GM12878 (cell line): ENCODE results near the gene CEACAM21. TPM values are rescaled to one million over a fixed set of nuclear protein-coding genes. Genes with fewer than 3 reads are reported as not detected.

Experiments used
- ATAC-seq: fragments of 200-7000 bp; cut with Tn5 transposase; 3 replicates; pipeline ENCODE4 v1.9.1; 2020; ENCODE audit warnings: mild to moderate bottlenecking, moderate library complexity
- BruUV-seq: library from RNA; stranded (reverse); fragments of 400-500 nt; replicated peaks from 2 replicates; lab custom pipeline; 2021; lab: Mats Ljungman, UMichigan
- CTCF ChIA-PET: fragments of 300-600 bp; sonication (Branson Sonifier 250); formaldehyde crosslinking; extraction: SDS; loops from one replicate; lab custom pipeline; 2021; ENCODE audit warnings: inconsistent platforms; lab: Yijun Ruan, JAX
- POLR2A ChIA-PET: fragments of 350-600 bp; formaldehyde crosslinking; extraction: SDS; loops from one replicate; lab custom pipeline; 2021; ENCODE audit warnings: inconsistent platforms; lab: Charles Lee
- RAD21 ChIA-PET: fragments of 300-600 bp; sonication (Branson Sonifier 250); formaldehyde crosslinking; loops from one replicate; lab custom pipeline; 2023; ENCODE audit warnings: antibody characterized with exemption; ENCODE audit not compliant: unreplicated experiment; lab: Charles Lee
- SMC1A ChIA-PET: fragments of 300-600 bp; sonication (Branson Sonifier 250); formaldehyde crosslinking; loops from one replicate; lab custom pipeline; 2023; ENCODE audit not compliant: unreplicated experiment, uncharacterized antibody; lab: Charles Lee
- DNase-seq: peaks from one replicate; pipeline ENCODE4 v3.0.0-alpha.2; 2011; ENCODE audit warnings: low read depth, low spot score
- FAIRE-seq: peaks from 3 replicates; lab custom pipeline; 2011; peaks lifted over from hg19 to GRCh38; lab: Jason Lieb, UNC
- H2AFZ ChIP-seq: 2 replicates; pipeline ENCODE4 v1.6.0; 2011; ENCODE audit warnings: low read depth, low read length, control low read depth; ENCODE audit not compliant: control insufficient read depth
- H3K27ac ChIP-seq: 2 replicates; pipeline ENCODE4 v1.5.1; 2011; ENCODE audit warnings: control low read depth; ENCODE audit not compliant: control insufficient read depth, insufficient read depth
- H3K27me3 ChIP-seq, 2 experiments: replicated peaks in 1 of 2; 2 replicates each; pipeline versions ENCODE4 v1.6.0 to v1.6.1; 2011; ENCODE audit warnings: low read length in 1 of 2; ENCODE audit not compliant: control insufficient read depth in 2 of 2, insufficient read depth in 2 of 2
- H3K36me3 ChIP-seq, 2 experiments: 2 replicates each; pipeline ENCODE4 v1.5.1; 2011; ENCODE audit warnings: low read length in 1 of 2; ENCODE audit not compliant: control insufficient read depth in 2 of 2, insufficient read depth in 2 of 2
- H3K4me1 ChIP-seq: 2 replicates; pipeline ENCODE4 v1.6.1; 2011; ENCODE audit warnings: mild to moderate bottlenecking, low read length, moderate library complexity, mixed read lengths; ENCODE audit not compliant: control insufficient read depth, insufficient read depth
- H3K4me2 ChIP-seq: 2 replicates; pipeline ENCODE4 v1.6.0; 2011; ENCODE audit warnings: control low read depth; ENCODE audit not compliant: control insufficient read depth, insufficient read depth
- H3K4me3 ChIP-seq: fragments of 200-600 bp; sonication (generic); 2 replicates; pipeline ENCODE4 v1.5.1; 2016
- H3K79me2 ChIP-seq: 2 replicates; pipeline ENCODE4 v1.6.0; 2011; ENCODE audit warnings: low read length; ENCODE audit not compliant: control insufficient read depth, insufficient read depth
- H3K9ac ChIP-seq: 2 replicates; pipeline ENCODE4 v1.8.0; 2011; ENCODE audit warnings: low read length, control low read depth, mixed read lengths; ENCODE audit not compliant: control insufficient read depth, insufficient read depth
- H3K9me3 ChIP-seq: replicated peaks from 3 replicates; pipeline ENCODE4 v1.5.1; 2011; ENCODE audit warnings: mild to moderate bottlenecking, low read length; ENCODE audit not compliant: control insufficient read depth, insufficient read depth
- H4K20me1 ChIP-seq: 2 replicates; pipeline ENCODE4 v1.6.0; 2011; ENCODE audit not compliant: control insufficient read depth, insufficient read depth
- CUX1 ChIP-seq: IDR thresholded peaks from 2 replicates; pipeline ENCODE4 v1.6.1; 2012; ENCODE audit warnings: improper control_type of control experiment, low read depth, low read length; ENCODE audit not compliant: insufficient replicate concordance
- FOXM1 ChIP-seq: IDR thresholded peaks from 2 replicates; pipeline ENCODE4 v1.6.1; 2012; ENCODE audit warnings: low read depth, mild to moderate bottlenecking, inconsistent platforms, low read length, moderate library complexity
- RBBP5 ChIP-seq: fragments of 200-600 bp; sonication (generic); conservative IDR thresholded peaks from 2 replicates; pipeline ENCODE4 v1.6.1; 2016
- YY1 ChIP-seq: IDR thresholded peaks from 2 replicates; pipeline ENCODE4 v1.6.1; 2011; ENCODE audit warnings: low read depth, mild to moderate bottlenecking, low read length
- WGBS: methylation state at CpG from one replicate; pipeline ENCODE4 v1.1.6; 2016; ENCODE audit warnings: low lambda C conversion rate; ENCODE audit not compliant: insufficient replicate concordance, insufficient coverage; ENCODE audit errors: missing lambda C conversion rate; 5-methylcytosine and 5-hydroxymethylcytosine counted together
- in situ Hi-C: fragments of 300-500 bp; cut with MboI; formaldehyde crosslinking; loops from 9 replicates; pipeline ENCODE4 v1.14.3; 2018; ENCODE audit warnings: mixed read lengths
- intact Hi-C: fragments of 100-400 bp; cut with micrococcal nuclease; formaldehyde crosslinking; loops from one replicate; pipeline ENCODE4 v1.14.2; 2022; ENCODE audit not compliant: unreplicated experiment
- polyA plus RNA-seq, 11 experiments: library from polyadenylated mRNA; depleted of rRNA in 4 of 11; unstranded in 6 of 11; stranded (reverse) in 5 of 11; fragments of >200 nt; fragmentation: Nextera tagmentation in 4 of 11; fragmentation: Illumina TruSeq in 1 of 11; extraction: Ambion mirVana in 4 of 11; extraction: Trizol in 1 of 11; gene quantifications; 1 replicate in 1 of 11; 2 replicates in 10 of 11; pipeline versions ENCODE4 v1.2.1 to v1.2.3, GENCODE V29; 2011 to 2016; ENCODE audit warnings: inconsistent platforms in 2 of 11, missing spikeins in 2 of 11, low read depth in 1 of 11
- total RNA-seq, 4 experiments: library from RNA; depleted of rRNA in 3 of 4; stranded (reverse); fragments of >200 nt in 3 of 4; fragmentation: Illumina TruSeq in 1 of 4; extraction: Trizol in 1 of 4; gene quantifications; 2 replicates each; pipeline versions ENCODE4 v1.2.1 to v1.2.3, GENCODE V29; 2013 to 2021

The CEACAM21 gene
- total and polyA plus RNA-seq, 10 of the 15 experiments (the other 5 are each of a cell fraction or from before 2014, with no cell fraction given): 0.87 to 13.6 (median 8.1) TPM

- ChIA-PET POLR2A (no interaction called here), RAD21 (no interaction called here), SMC1A (interaction anchor here (1.5 kb wide), 1 partner anchor 17 kb away, joined by 4 read pairs; no protein-coding TSS in a partner anchor), CTCF (interaction anchor here (1.4 to 3.2 kb wide), 2 partner anchors 14 to 20 kb away, joined by 6 to 15 read pairs; no protein-coding TSS in a partner anchor)
- H3K4me2 ChIP-seq: no peak overlapping the region
- in situ Hi-C loops (loop anchor here (10.0 kb wide), 1 partner anchor 132 kb away; the partner anchor contains the start of gene ERICH4), intact Hi-C loops (loop anchor here (10.0 kb wide), 1 partner anchor 602 kb away; no protein-coding TSS in a partner anchor)
- ATAC-seq: no peak
- no peak overlapping the region for H3K9ac ChIP-seq
- peaks cover 8% of the 10 kb centered on the region; the same call in 1 of the 2 replicates for H3K4me1 ChIP-seq
- H4K20me1 ChIP-seq: no peaks in the 10 kb centered on the region
- TF ChIP-seq CUX1 (no peak), YY1 (no peak), FOXM1 (no peak), RBBP5 (no peak)
- 90% methylated on average over 19 of the region's 19 CpGs for WGBS
- no peaks in the 10 kb centered on the region for H3K79me2 ChIP-seq
- no peak overlapping the region for H3K4me3 ChIP-seq
- no peak overlapping the region for H3K27ac ChIP-seq
- H2AFZ ChIP-seq: no peak overlapping the region
- H3K36me3 ChIP-seq: no peaks in the 10 kb centered on the region
- H3K27me3 ChIP-seq: no peaks in the 10 kb centered on the region
- H3K9me3 ChIP-seq: peaks cover 11% of the 10 kb centered on the region
- BruUV-seq: no TSS peak
- FAIRE-seq: no peak
- no peak for DNase-seq
Observed at GRCh38 chr19:41577144-41577830, 1.3 kb downstream of the CEACAM21 start.
